ENCODE data around the gene MINDY3. TPM values are rescaled to one million over a fixed set of nuclear protein-coding genes. Genes with fewer than 3 reads are reported as not detected.

The MINDY3 gene
- total RNA-seq, 1 experiment from 2014 or later: 14.9 TPM

DNA sequence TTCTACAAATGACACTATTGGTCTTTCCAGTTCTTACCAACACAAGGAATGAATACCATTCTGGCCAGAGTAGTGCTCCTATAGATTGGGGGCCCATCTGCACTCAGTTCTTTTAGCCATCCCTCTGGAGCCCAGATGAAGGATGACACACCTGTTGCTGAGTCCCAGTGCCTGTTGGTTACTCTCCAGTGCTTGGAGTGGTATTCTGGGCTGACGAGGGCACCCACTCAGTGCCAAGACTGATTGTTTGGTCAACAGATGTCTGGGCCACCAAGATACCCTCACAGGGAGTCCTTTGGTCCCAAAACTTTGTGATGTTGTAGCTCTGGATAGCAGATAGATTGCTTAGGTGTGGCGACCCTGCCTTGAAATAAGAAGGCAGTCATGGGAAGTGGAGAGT lies 116.9 kb downstream of the MINDY3 start:
- no peak overlapping the region for H3K4me2 ChIP-seq (ENCODE audit: insufficient read depth, insufficient read length, low read length)
- WGBS (ENCODE audit: extremely low coverage, insufficient read length, low lambda C conversion rate): no CpG with 5 or more reads among the region's 2 CpGs
- peaks cover 8% of the 10 kb centered on the region for H3K27me3 Mint-ChIP-seq (ENCODE audit: low read depth)

More for the DNA sequence above, 116.9 kb downstream of the MINDY3 start:
- no peaks in the 10 kb centered on the region for H3K36me3 Mint-ChIP-seq (ENCODE audit: insufficient read depth in 1 of 3, low read depth in 3 of 3)
- H3K4me1 ChIP-seq (ENCODE audit: insufficient read depth, low read length): no peaks in the 10 kb centered on the region
- no peak overlapping the region for H3K27ac Mint-ChIP-seq
- H3K9ac ChIP-seq (ENCODE audit: extremely low read depth, insufficient read length, low read length): no peak overlapping the region
- no peak overlapping the region for H2BK5ac ChIP-seq (ENCODE audit: insufficient read length, low read length)
- no peak overlapping the region for H4K91ac ChIP-seq (ENCODE audit: insufficient read length, low read depth, low read length)
- no peaks in the 10 kb centered on the region for H4K20me1 ChIP-seq (ENCODE audit: control insufficient read depth, insufficient read depth, insufficient read length)
- H3K23ac ChIP-seq (ENCODE audit: insufficient read length, low read depth, low read length): no peak overlapping the region
- no peaks in the 10 kb centered on the region for H3K79me2 ChIP-seq (ENCODE audit: insufficient read depth, low read length)
- TF ChIP-seq, protein P1, sequence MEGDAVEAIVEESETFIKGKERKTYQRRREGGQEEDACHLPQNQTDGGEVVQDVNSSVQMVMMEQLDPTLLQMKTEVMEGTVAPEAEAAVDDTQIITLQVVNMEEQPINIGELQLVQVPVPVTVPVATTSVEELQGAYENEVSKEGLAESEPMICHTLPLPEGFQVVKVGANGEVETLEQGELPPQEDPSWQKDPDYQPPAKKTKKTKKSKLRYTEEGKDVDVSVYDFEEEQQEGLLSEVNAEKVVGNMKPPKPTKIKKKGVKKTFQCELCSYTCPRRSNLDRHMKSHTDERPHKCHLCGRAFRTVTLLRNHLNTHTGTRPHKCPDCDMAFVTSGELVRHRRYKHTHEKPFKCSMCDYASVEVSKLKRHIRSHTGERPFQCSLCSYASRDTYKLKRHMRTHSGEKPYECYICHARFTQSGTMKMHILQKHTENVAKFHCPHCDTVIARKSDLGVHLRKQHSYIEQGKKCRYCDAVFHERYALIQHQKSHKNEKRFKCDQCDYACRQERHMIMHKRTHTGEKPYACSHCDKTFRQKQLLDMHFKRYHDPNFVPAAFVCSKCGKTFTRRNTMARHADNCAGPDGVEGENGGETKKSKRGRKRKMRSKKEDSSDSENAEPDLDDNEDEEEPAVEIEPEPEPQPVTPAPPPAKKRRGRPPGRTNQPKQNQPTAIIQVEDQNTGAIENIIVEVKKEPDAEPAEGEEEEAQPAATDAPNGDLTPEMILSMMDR (conservative IDR thresholded peaks at IDR 0.05): no peak
- H3K27me3 ChIP-seq (ENCODE audit: insufficient read depth, low read length): no peaks in the 10 kb centered on the region
- no peaks in the 10 kb centered on the region for H3K9me3 ChIP-seq (ENCODE audit: control insufficient read depth, low read depth, low read length)
- H3K4me3 Mint-ChIP-seq: no peak overlapping the region
- no peak overlapping the region for H3K14ac ChIP-seq (ENCODE audit: insufficient read depth, low read length)
- H2AFZ ChIP-seq (ENCODE audit: low read length): no peak overlapping the region
- no peak overlapping the region for H2BK120ac ChIP-seq (ENCODE audit: low read depth, low read length, poor library complexity, severe bottlenecking)
- H2AK5ac ChIP-seq (ENCODE audit: insufficient read length, low read length): no peak overlapping the region
- no peak overlapping the region for H4K8ac ChIP-seq (replicated peaks; ENCODE audit: insufficient read length, low read depth, low read length)
- no peaks in the 10 kb centered on the region for H3K79me1 ChIP-seq (ENCODE audit: insufficient read depth, low read depth, low read length, poor library complexity, severe bottlenecking)
- no peak overlapping the region for H2BK15ac ChIP-seq (ENCODE audit: low read depth, low read length)
- no peak overlapping the region for H3K27ac ChIP-seq (ENCODE audit: insufficient read length, low read depth, low read length)
- H3K4me1 Mint-ChIP-seq: peaks cover 7 to 11% of the 10 kb centered on the region in 2 experiments; a peak in 3 of 4 replicates
- H3K18ac ChIP-seq (ENCODE audit: insufficient read length, low read depth, low read length): no peak overlapping the region
- DNase-seq: no peak
- H3K56ac ChIP-seq (ENCODE audit: insufficient read length, low read depth, low read length): no peak overlapping the region
- no peak overlapping the region for H2BK12ac ChIP-seq (ENCODE audit: insufficient read length, low read depth, low read length)
- H4K5ac ChIP-seq (ENCODE audit: insufficient read length, low read depth, low read length): no peak overlapping the region
- no peak overlapping the region for H2BK20ac ChIP-seq (ENCODE audit: low read depth, low read length, poor library complexity, severe bottlenecking)
- no peaks in the 10 kb centered on the region for H3K23me2 ChIP-seq (ENCODE audit: insufficient read length, low read depth, low read length, poor library complexity, severe bottlenecking)
- H3T11ph ChIP-seq (ENCODE audit: low read length): no peak overlapping the region
- H3K9me3 Mint-ChIP-seq: no peaks in the 10 kb centered on the region
- H3K4ac ChIP-seq (ENCODE audit: low read depth, low read length): no peak overlapping the region
